Activated gamma-delta T cell (primary cell): ENCODE results near the gene TANGO2.

Experiments used
- DNase-seq: peaks from one replicate; lab custom pipeline; 2025; lab: John Stamatoyannopoulos, UW

TANGO2 gene

DNA sequence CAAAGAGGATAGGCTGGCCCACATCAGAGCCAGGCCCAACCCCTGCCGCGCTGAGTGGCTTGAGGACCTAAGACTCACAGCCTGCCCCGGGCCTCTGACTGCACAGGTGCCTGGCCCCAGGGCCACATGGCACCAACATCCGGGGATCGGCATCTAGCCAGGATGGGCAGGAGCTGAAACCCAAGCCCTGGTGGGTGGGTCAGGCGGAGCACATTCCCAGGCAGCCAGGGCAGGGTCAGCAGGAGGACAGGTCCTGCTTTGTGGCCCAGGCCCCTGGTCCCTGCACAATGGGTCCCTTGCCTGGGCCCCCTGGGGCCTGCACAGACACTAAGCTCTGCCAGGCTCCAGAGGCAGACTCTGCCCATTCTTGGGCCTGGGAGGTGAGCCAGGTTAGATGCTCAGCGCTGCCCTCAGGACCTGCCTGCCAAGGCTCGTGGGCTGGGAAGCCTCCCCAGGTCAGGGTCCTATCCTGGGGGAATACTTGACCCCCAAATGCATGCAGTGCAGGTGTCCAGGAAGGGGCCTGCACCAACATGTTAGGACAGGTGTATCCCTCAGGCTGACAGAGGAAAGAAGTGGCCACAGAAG, 37.8 kb upstream of the TANGO2 start:
- no peak for DNase-seq

- DNase-seq: no peak
Observed at GRCh38 chr22:19983741-19984140, 37.2 kb upstream of the TANGO2 start.

- DNase-seq: no peak
Observed at GRCh38 chr22:19984201-19984753, 36.6 kb upstream of the TANGO2 start.

- DNase-seq: no peak
Observed at GRCh38 chr22:19984851-19985811, 35.8 kb upstream of the TANGO2 start.

- no peak for DNase-seq
Observed at GRCh38 chr22:19986011-19986409, 34.9 kb upstream of the TANGO2 start.

DNA sequence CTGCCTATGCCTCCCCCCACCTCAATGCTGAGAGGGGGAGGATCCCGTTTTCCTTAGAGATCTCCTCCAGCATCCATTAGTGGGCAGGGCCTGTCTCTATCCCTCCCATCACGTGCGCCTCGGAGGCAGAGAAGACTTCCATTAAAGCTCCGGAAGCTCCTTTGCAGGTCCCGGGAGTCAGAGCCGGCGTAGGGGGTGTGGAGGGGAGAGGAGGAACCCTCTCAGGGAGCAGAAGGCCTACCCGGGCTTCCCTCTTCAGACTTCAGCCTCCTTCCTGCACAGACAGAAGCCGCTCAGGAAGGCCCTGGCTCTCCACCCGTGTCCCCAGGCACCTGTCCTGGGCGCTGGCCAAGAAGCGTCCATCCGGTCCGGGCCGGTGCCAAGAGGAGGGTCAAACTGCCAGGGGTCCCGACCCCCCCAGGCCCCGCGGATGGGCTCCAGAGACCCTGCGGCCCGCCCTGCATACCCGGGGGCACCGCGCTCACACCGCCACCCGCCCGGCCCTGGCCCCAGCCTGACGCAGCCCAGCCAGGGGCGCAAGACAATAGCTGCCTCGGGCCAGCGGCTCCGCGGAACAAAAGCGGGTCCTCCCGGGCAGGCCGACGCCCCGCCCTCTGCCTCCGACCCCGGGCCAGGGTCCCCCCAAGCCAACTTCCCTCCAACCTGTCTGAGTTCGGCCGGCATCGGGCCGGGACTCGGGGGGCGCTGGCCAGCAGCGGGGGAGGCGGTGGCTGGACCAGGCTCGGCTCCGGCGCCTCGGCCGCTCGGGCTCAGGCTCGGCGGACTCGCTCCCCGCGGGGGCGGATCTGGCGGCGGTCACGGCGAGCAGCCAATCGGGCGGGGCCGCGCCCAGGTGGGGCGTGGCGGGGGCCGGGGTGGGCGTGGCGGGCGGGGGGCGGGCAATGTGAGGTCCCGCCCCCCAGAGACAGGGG, 34.2 kb upstream of the TANGO2 start:
- DNase-seq: peak; percentile 56

DNA sequence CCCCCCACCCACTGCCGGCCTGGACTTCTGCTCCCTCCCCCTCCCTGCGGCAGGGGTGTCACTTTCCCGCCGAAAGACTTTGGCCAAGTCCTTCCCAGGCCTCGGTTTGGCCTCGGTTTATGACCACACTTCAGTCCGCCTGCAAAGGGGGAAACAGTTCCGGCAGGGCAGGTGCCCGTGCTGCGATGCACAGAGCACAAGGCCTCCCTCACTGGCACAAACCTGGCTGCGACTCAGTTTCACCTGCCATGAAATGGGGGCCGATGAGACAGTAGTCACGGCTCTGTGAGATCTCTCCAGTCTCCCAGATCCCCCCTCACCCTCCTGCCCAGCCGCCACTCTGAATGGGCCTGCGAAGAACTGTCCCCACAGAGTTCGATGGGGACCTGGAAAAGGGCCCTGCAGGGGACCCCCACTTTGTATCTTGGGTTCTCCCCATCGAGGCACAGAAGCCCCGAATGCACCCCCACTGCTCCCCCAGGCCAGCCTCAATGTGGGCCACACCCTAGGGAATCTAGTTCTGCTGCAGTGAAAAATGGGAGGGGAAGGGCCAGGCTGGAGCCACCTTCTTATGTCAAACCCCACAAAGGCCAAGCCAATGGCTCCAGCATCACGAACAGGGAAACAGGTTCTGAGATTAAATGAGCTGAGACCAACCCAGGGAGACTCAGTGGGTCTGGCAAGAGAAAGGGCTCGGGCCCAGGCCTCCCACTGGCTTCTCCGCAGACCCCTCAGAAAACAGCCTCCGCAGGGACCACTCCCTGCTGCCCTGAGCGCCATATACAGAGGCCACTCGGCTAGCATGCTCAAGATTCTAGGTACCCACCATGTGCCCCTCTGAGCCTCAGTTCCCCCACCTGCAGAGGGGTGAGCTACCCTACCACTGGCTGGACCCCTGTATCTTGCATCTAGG, 33.3 kb upstream of the TANGO2 start:
- no peak for DNase-seq

DNA sequence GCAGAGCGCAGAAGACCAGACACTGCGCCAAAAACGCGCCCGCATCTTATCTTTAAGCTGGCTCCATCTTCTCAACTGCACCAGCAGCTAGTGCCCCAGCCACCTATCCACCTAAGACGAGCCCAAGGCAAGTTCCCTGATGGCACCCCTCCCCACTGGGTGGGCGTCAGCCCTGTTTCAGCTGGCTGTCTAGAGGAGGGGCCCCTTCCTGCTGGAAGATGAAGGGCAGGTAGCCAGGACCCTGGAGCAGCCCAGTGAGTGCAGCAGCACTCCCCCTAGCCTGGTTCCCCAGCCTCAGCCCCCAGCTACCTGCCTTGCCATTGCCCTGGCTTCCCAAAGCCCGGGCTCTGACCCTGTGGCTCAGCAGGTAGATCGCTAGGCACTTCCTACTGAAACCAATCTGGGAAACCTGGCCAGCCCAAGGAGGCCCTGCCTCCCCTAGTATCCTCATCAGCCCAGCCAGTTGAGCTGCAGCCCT, 32.5 kb upstream of the TANGO2 start:
- no peak for DNase-seq

GRCh38 chr22:19988965-19989724, 31.8 kb upstream of the TANGO2 start:
- DNase-seq: no peak

GRCh38 chr22:19989725-19990067, 31.2 kb upstream of the TANGO2 start:
- no peak for DNase-seq

GRCh38 chr22:19990188-19990587, 30.7 kb upstream of the TANGO2 start:
- DNase-seq: no peak

DNA sequence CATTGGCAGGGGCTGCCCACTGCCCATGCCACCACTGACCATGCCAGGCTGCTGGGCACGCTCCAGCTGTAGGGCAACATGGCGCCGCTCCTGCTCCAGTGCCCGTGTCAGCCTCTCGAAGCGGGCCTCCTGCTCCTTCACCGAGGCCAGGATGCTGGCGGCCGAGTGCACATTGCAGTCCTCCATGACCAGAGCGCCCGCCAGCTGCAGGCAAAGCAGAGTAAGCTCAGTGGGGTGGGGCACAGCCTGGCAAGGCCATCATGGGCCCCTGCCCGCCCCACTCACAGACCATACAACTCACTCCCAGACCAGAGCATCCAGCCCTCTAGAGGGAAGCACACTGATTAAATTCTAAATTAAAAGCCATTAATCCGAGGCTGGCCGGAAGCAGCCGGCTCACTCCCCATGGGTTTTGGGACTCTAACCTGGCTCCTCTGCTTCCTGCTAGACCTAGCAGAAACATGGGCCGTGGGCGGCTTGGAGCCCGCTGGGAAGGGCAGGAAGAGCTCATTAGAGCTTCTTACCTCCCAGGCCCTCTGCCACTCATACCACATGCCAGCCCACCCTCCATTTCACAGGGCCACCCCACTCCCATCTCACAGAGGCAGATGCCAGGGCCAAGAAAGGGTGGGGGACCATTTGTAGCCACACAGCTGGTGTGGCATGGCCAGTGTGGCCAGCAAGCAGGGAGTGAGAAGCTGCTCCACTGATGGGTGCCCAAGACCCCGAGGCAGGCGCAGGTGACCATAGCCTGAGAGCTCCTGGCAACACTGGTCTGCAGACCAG, 30.1 kb upstream of the TANGO2 start:
- DNase-seq: no peak

- no peak for DNase-seq
Observed at GRCh38 chr22:19991395-19991644, 29.6 kb upstream of the TANGO2 start.

- DNase-seq: no peak
Observed at GRCh38 chr22:19991645-19992451, 29.1 kb upstream of the TANGO2 start.

DNA sequence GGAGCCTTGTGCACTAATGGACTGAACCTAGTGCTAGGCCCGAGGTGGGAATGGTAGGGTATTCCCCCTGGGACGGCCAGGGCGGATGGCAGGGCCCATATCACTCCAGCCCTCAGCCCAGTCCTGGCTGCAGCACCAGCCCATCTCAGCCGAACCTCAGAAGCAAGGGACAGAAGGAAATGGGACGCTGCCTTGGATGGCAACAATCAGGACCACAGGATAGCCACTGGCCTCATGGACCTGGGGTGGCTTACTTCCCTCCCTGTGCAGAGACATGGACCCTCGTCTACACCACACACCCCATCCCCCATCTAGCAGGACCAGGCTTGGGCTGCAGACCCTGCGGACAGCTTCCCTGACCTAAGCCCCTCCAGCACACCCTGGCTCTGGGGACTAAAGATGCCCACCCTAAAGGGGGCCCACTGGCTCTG, 28.4 kb upstream of the TANGO2 start:
- no peak for DNase-seq

DNA sequence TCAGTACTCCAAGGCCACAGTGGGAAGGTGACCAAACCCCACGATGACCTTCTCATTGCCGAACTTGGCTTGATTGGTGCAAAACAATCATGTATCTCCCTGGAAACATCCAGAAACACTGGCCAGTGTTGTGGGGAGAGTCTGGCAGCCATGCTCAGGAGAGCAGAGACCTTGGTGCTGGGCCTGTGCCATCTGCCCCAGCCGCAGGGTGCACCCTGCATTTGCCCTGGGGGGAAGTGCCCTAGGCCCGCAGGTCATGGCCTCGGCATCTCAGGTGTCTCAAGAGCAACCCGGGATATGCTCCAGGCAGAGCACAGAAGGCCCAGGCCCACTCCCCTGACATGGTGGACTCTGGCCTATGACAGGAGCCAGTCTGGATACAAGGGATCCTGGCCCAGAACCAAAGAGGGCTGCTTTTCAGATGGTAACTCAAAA, 28.0 kb upstream of the TANGO2 start:
- DNase-seq: no peak

- DNase-seq: no peak
Observed at GRCh38 chr22:19993926-19994325, 27.0 kb upstream of the TANGO2 start.

GRCh38 chr22:19994851-19995610, 25.9 kb upstream of the TANGO2 start:
- no peak for DNase-seq
